ENCODE data around the gene REG3G.

GRCh38 chr2:78980871-78981270 is 44.6 kb upstream of the REG3G start:
- TF ChIP-seq ESRRA (CRISPR knock-in tag; IDR thresholded peaks at IDR 0.05; ENCODE audit: borderline replicate concordance), result no peak
- no peak for TF ChIP-seq JUN (CRISPR knock-in tag; IDR thresholded peaks at IDR 0.05)
- no peak for TF ChIP-seq ZNF138 (CRISPR knock-in tag; conservative IDR thresholded peaks at IDR 0.05)
- TF ChIP-seq CTCF (IDR thresholded peaks at IDR 0.05), result no peak
- TF ChIP-seq USF2 (CRISPR knock-in tag; IDR thresholded peaks at IDR 0.05), result no peak
- no peak for TF ChIP-seq NR3C1 (CRISPR knock-in tag; conservative IDR thresholded peaks at IDR 0.05; ENCODE audit: low read depth)
- TF ChIP-seq RELA (CRISPR knock-in tag; IDR thresholded peaks at IDR 0.05; ENCODE audit: borderline replicate concordance), result no peak
- no peak for TF ChIP-seq E2F1 (CRISPR knock-in tag; IDR thresholded peaks at IDR 0.05)
